IPS-18c (cell line): ENCODE measurements around the gene TCF4.

Experiments
- H3K4me3 ChIP-seq: 2 replicates; pipeline ENCODE4 v1.7.0; 2013; ENCODE audit warnings: low read depth, mild to moderate bottlenecking, low read length, moderate library complexity; ENCODE audit not compliant: insufficient read depth
- H3K9me3 ChIP-seq: one replicate; pipeline ENCODE4 v1.6.1; 2013; ENCODE audit warnings: mild to moderate bottlenecking, low read length, moderate library complexity; ENCODE audit not compliant: control insufficient read depth, insufficient read depth

Gene TCF4

DNA sequence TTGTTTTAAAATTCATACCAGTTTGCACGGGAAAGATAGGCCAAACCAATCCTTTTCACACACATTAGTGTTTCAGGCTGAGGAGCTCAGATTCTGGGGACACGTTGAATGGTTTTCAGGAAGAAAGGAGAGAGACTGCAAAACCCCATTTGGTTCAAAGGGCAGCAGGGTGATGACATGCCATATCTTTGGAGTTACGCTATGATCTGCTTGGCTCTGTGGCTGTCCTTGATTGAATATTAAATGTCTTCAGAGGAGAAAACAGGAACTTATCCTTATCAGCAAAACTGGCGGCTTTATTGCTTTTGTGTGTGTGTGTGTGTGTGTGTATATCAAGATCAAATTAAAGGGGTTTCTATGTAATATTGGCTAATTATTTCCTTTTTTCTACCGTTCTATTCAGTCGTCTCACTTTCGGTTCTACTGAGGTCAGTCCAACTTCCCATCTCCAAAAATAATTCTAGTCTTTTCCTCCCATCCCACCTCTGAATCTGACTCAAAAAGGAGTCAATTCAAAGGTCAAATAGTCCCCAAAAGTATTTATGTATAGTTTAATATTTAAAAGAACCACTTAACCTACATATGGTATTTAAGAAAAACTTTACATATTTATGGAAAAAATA lies 335.8 kb downstream of the TCF4 start:
- H3K4me3 ChIP-seq: no peak overlapping the region
- H3K9me3 ChIP-seq: no peaks in the 10 kb centered on the region

- H3K4me3 ChIP-seq: no peak overlapping the region
- H3K9me3 ChIP-seq: no peaks in the 10 kb centered on the region
Observed at GRCh38 chr18:55251254-55251971, 336.6 kb downstream of the TCF4 start.

DNA sequence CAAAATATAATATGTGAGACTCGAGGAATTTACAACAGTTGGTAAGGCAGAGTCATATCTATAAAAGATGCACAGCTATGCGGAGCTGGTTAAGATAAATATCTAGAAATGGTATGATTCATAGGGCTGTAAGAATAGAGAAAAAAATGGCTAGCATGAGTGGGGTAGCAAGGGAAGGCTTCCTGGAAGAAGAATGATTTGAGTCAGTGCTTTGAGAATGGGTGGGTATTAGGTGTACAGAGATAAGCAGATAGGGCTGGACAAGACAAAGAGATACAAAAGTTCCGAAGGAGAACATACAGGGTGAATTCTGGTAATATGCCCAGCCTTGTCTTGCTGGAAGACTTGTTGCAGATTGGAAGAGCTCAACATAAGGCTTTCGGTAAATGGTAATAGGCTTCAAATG lies 337.2 kb downstream of the TCF4 start:
- Histone ChIP-seq H3K9me3 (no peaks in the 10 kb centered on the region), H3K4me3 (no peak overlapping the region)

- Histone ChIP-seq H3K4me3 (no peak overlapping the region), H3K9me3 (no peaks in the 10 kb centered on the region)
Observed at GRCh38 chr18:55249550-55249949, 338.4 kb downstream of the TCF4 start.

DNA sequence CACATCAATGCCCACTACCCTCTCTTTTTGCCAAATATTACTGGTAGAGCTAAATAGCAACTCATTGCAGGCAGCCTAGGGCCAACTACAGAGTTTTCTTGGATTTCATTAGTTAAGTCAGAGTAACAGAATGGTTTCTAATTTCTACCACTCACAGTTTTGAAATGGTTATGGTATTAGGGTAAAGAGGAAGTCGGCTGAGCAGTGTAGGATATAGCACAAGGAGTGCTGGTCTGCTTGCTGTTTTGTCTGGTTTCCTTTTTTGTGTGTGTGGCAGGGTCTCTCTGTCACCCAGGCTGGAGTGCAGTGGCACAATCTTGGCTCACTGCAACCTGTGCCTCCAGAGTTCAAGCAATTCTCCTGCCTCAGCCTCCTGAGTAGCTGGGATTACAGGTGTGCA lies 339.5 kb downstream of the TCF4 start:
- Histone ChIP-seq H3K9me3 (no peaks in the 10 kb centered on the region), H3K4me3 (no peak overlapping the region)

GRCh38 chr18:55247032-55247431 lies 341.0 kb downstream of the TCF4 start:
- no peaks in the 10 kb centered on the region for H3K9me3 ChIP-seq
- H3K4me3 ChIP-seq: no peak overlapping the region

GRCh38 chr18:55246278-55246677 lies 341.7 kb downstream of the TCF4 start:
- Histone ChIP-seq H3K4me3 (no peak overlapping the region), H3K9me3 (no peaks in the 10 kb centered on the region)

DNA sequence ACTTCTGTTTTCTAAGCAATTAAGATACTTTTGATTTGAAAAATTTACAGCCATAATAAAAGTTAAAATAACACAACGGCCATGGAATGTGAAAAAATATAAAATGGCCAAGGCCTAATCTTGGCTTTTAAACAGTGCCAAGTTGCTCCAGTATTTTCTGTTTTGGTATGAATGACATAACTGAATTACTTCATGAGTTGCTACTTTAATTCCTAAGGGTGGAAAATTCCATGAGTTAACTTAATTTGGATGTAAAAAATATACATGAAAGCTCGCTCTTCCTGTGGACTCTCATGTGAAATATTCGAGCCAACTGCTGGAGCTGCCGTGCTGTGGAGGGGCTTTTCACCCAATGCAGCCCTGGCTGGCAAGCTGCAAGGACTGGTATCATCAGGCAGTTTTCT lies 342.8 kb downstream of the TCF4 start:
- no peaks in the 10 kb centered on the region for H3K9me3 ChIP-seq
- H3K4me3 ChIP-seq: no peak overlapping the region

GRCh38 chr18:55244546-55244945 lies 343.4 kb downstream of the TCF4 start:
- no peak overlapping the region for H3K4me3 ChIP-seq
- no peaks in the 10 kb centered on the region for H3K9me3 ChIP-seq

GRCh38 chr18:55243857-55244256 lies 344.1 kb downstream of the TCF4 start:
- Histone ChIP-seq H3K9me3 (no peaks in the 10 kb centered on the region), H3K4me3 (no peak overlapping the region)

DNA sequence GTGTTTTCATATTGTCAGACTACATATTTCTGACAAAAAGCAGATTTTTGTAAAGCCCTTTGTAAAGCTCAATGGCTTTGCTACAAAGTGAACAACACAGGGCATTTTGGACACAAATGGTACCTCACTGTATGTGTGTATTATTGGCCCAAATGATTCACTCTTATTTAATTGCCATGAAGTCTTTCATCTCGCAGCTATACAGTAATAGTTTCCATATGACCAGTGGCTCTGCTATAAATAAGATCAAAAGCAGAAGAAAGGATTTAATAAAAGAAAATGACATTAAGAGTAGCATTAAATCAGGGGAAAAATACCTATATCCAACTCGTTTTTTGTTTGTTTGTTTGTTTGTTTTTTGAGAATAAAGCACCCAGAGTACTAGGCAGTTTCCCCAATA lies 344.7 kb downstream of the TCF4 start:
- no peak overlapping the region for H3K4me3 ChIP-seq
- H3K9me3 ChIP-seq: no peaks in the 10 kb centered on the region

- Histone ChIP-seq H3K9me3 (no peaks in the 10 kb centered on the region), H3K4me3 (no peak overlapping the region)
Observed at GRCh38 chr18:55240978-55241377, 347.0 kb downstream of the TCF4 start.

- Histone ChIP-seq H3K4me3 (no peak overlapping the region), H3K9me3 (no peaks in the 10 kb centered on the region)
Observed at GRCh38 chr18:55239740-55240139, 348.3 kb downstream of the TCF4 start.

DNA sequence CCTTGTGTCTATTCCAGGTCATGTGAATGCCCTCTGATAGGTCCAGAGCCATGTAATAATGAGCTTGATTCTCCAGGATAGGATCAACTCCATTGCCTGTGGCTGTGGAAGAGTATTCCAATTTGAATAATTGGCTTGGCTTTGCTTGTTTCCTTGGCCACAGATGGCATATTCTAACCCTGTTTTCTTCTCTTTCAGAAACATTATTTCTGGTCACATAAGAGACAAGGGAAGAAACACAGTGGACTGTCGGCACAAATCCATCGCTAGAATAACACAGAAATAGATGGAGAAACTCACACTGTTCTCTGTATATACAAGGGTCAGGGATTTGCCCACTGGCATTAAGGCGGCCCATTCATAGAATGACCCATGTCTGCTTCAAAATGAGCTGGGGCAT lies 350.3 kb downstream of the TCF4 start:
- no peak overlapping the region for H3K4me3 ChIP-seq

DNA sequence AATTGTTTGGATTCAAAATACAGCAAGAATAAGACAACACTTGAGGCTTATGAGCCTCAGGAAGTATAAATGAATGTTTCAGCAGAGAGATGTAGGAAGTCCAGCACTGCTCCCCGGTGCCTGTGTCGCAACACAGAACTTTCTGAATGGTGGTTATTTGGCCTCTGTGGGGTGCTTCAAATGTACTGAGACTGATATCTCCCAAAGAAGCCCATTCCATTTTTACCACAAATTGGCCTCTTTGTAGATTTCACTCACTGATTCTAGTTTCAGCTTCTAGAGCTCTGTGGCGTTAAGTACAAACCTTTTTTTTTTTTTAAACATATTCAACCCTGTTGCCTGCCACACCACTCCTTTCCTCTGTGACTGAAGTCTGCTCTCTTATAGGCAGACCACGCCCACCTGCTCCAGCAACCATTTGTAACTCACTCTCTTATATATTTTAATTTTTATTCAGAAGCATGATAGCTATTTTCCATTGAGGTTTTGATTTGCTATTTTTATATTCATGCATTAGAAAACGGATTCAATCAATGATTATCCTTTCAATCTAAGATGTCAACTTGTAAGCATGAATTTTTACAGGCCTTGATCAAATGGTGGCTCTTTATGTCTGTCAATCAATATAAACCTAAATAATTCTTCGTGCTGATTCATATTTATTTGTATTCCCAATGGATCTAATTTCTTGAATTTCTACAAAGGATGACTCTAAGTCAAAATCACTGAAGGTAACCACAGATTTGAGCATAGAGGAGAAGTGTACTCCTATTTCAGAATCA lies 351.7 kb downstream of the TCF4 start:
- Histone ChIP-seq H3K9me3 (no peaks in the 10 kb centered on the region), H3K4me3 (no peak overlapping the region)

More for the DNA sequence above, 350.3 kb downstream of the TCF4 start:
- H3K9me3 ChIP-seq: no peaks in the 10 kb centered on the region

GRCh38 chr18:55235094-55235461 lies 352.9 kb downstream of the TCF4 start:
- H3K9me3 ChIP-seq: no peaks in the 10 kb centered on the region
- H3K4me3 ChIP-seq: no peak overlapping the region

- no peak overlapping the region for H3K4me3 ChIP-seq
- no peaks in the 10 kb centered on the region for H3K9me3 ChIP-seq
Observed at GRCh38 chr18:55234366-55235093, 353.5 kb downstream of the TCF4 start.

- Histone ChIP-seq H3K4me3 (no peak overlapping the region), H3K9me3 (no peaks in the 10 kb centered on the region)
Observed at GRCh38 chr18:55233857-55234256, 354.1 kb downstream of the TCF4 start.
